CD14-positive monocyte (primary cell): ENCODE measurements around the gene TMEM63C. TPM values are rescaled to one million over a fixed set of nuclear protein-coding genes. Genes with fewer than 3 reads are reported as not detected.
A peak's percentile ranks its signal among the peaks of the same experiment; 100 is the strongest.

Experiments
- DNase-seq, 3 donors: peaks; one replicate each; pipeline ENCODE4 v3.0.0-alpha.2; 2011 to 2022
- H2AFZ ChIP-seq: 2 replicates; pipeline ENCODE4 v1.6.0; 2012; ENCODE audit warnings: mild to moderate bottlenecking, low read depth, low read length, inconsistent platforms; ENCODE audit not compliant: insufficient read depth, poor library complexity, severe bottlenecking
- H3K27ac ChIP-seq, 2 donors: 1 replicate in 1 of 2; 2 replicates in 1 of 2; pipeline ENCODE4 v1.5.1; 2012 to 2013; ENCODE audit warnings: low read length in 2 of 2, control low read depth in 1 of 2, inconsistent platforms in 1 of 2, low read depth in 1 of 2, mild to moderate bottlenecking in 1 of 2
- H3K27me3 ChIP-seq, 2 donors: one replicate each; pipeline versions ENCODE4 v1.6.0 to v1.6.1; 2011 to 2013; ENCODE audit warnings: low read length in 2 of 2; ENCODE audit not compliant: control insufficient read depth in 2 of 2, insufficient read depth in 2 of 2
- H3K36me3 ChIP-seq, 2 donors: replicated peaks in 1 of 2; 1 replicate in 1 of 2; 2 replicates in 1 of 2; pipeline versions ENCODE4 v1.5.1 to v1.6.1; 2012 to 2013; ENCODE audit warnings: low read length in 2 of 2, control low read depth in 1 of 2, inconsistent platforms in 1 of 2, mild to moderate bottlenecking in 1 of 2; ENCODE audit not compliant: insufficient read depth in 2 of 2, control insufficient read depth in 1 of 2
- H3K4me1 ChIP-seq, 2 donors: 1 replicate in 1 of 2; 2 replicates in 1 of 2; pipeline versions ENCODE4 v1.5.1 to v1.6.1; 2012 to 2013; ENCODE audit warnings: low read length in 2 of 2, control low read depth in 1 of 2, inconsistent platforms in 1 of 2, mild to moderate bottlenecking in 1 of 2, moderate library complexity in 1 of 2; ENCODE audit not compliant: insufficient read depth in 2 of 2, control insufficient read depth in 1 of 2
- H3K4me2 ChIP-seq: replicated peaks from 2 replicates; pipeline ENCODE3; 2012; ENCODE audit warnings: low read length, moderate library complexity, mild to moderate bottlenecking; ENCODE audit not compliant: poor library complexity, severe bottlenecking; ENCODE audit errors: extremely low read depth
- H3K4me3 ChIP-seq, 3 experiments: fragments of 200-600 bp in 1 of 3; sonication (generic) in 1 of 3; replicated peaks in 1 of 3; 1 replicate in 2 of 3; 2 replicates in 1 of 3; pipeline ENCODE4 v1.5.1; 2011 to 2013; ENCODE audit warnings: low read length in 3 of 3, mild to moderate bottlenecking in 3 of 3, control low read depth in 2 of 3, low read depth in 2 of 3, inconsistent platforms in 1 of 3, moderate library complexity in 1 of 3
- H3K79me2 ChIP-seq: 2 replicates; pipeline ENCODE4 v1.6.0; 2012; ENCODE audit warnings: mild to moderate bottlenecking, control low read depth, inconsistent platforms, low read length, moderate library complexity; ENCODE audit not compliant: insufficient read depth
- H3K9ac ChIP-seq: 2 replicates; pipeline ENCODE4 v1.6.0; 2017; ENCODE audit warnings: low read length, mild to moderate bottlenecking; ENCODE audit not compliant: insufficient read depth, poor library complexity, severe bottlenecking
- H3K9me3 ChIP-seq, 2 donors: replicated peaks in 1 of 2; 1 replicate in 1 of 2; 2 replicates in 1 of 2; pipeline versions ENCODE4 v1.5.1 to v1.6.1; 2012 to 2013; ENCODE audit warnings: low read length in 2 of 2, control low read depth in 1 of 2; ENCODE audit not compliant: control insufficient read depth in 1 of 2, insufficient read depth in 1 of 2
- H4K20me1 ChIP-seq: 2 replicates; pipeline ENCODE4 v1.6.0; 2012; ENCODE audit warnings: mild to moderate bottlenecking, low read length, control low read depth, moderate library complexity; ENCODE audit not compliant: insufficient read depth
- H3K27ac Mint-ChIP-seq, 7 donors: one replicate each; pipeline ENCODE4 v1.8.0; 2020; ENCODE audit warnings: mild to moderate bottlenecking in 7 of 7, mixed read lengths in 7 of 7, moderate library complexity in 6 of 7, inconsistent platforms in 2 of 7
- H3K27me3 Mint-ChIP-seq, 3 donors: one replicate each; pipeline ENCODE4 v1.8.0; 2021 to 2022; ENCODE audit warnings: low read depth in 3 of 3, mild to moderate bottlenecking in 3 of 3, mixed read lengths in 3 of 3, moderate library complexity in 3 of 3, inconsistent platforms in 1 of 3
- H3K36me3 Mint-ChIP-seq, 2 donors: one replicate each; pipeline ENCODE4 v1.8.0; 2020; ENCODE audit warnings: mixed read lengths in 2 of 2, inconsistent platforms in 1 of 2, mild to moderate bottlenecking in 1 of 2
- H3K4me1 Mint-ChIP-seq: one replicate; pipeline ENCODE4 v1.8.0; 2020; ENCODE audit warnings: mild to moderate bottlenecking, mixed read lengths
- H3K4me3 Mint-ChIP-seq, 2 donors: one replicate each; pipeline ENCODE4 v1.8.0; 2020; ENCODE audit warnings: mild to moderate bottlenecking in 2 of 2, mixed read lengths in 2 of 2, moderate library complexity in 1 of 2
- H3K9me3 Mint-ChIP-seq, 7 donors: one replicate each; pipeline ENCODE4 v1.8.0; 2020 to 2022; ENCODE audit warnings: mixed read lengths in 7 of 7, mild to moderate bottlenecking in 6 of 7, moderate library complexity in 6 of 7, inconsistent platforms in 2 of 7
- CTCF ChIP-seq: fragments of 200-600 bp; IDR thresholded peaks from one replicate; pipeline ENCODE4 v1.8.0; 2022; ENCODE audit warnings: antibody characterized with exemption, mild to moderate bottlenecking
- WGBS: methylation state at CpG from one replicate; pipeline ENCODE4 v1.1.5; 2013; ENCODE audit warnings: missing lambda C conversion rate; ENCODE audit not compliant: insufficient coverage; 5-methylcytosine and 5-hydroxymethylcytosine counted together
- intact Hi-C, 2 donors: fragments of 100-400 bp; cut with micrococcal nuclease; formaldehyde crosslinking; loops; one replicate each; pipeline versions ENCODE4 v1.15.0 to v1.15.1; 2023
- polyA plus RNA-seq, 3 donors: library from polyadenylated mRNA; depleted of rRNA in 1 of 3; unstranded in 2 of 3; stranded (reverse) in 1 of 3; fragments of 300-500 nt in 2 of 3; fragments of >200 nt in 1 of 3; fragmentation: Illumina TruSeq in 2 of 3; gene quantifications; 1 replicate in 2 of 3; 2 replicates in 1 of 3; pipeline ENCODE4 v1.2.3, GENCODE V29; 2012 to 2021

The TMEM63C gene
- polyA plus RNA-seq, 3 donors = 0.78 to 4.4 TPM; not detected in 1

- Histone ChIP-seq H3K27me3 (no peaks in the 10 kb centered on the region), H3K4me3 (no peak overlapping the region), H3K4me2 (no peak overlapping the region), H3K9ac (no peak overlapping the region), H3K27ac (no peak overlapping the region), H3K9me3 (no peaks in the 10 kb centered on the region), H3K36me3 (peaks cover 7 to 59% of the 10 kb centered on the region in 2 donors), H2AFZ (no peak overlapping the region), H3K79me2 (no peaks in the 10 kb centered on the region), H3K4me1 (no peaks in the 10 kb centered on the region), H4K20me1 (no peaks in the 10 kb centered on the region)
- peak overlapping the region in 1 of 7 donors; percentile 7 for H3K27ac Mint-ChIP-seq
- H3K9me3 Mint-ChIP-seq = no peaks in the 10 kb centered on the region
- H3K36me3 Mint-ChIP-seq = peaks cover 46 to 59% of the 10 kb centered on the region in 2 donors
- H3K4me3 Mint-ChIP-seq = no peak overlapping the region
- H3K4me1 Mint-ChIP-seq = no peaks in the 10 kb centered on the region
- intact Hi-C loops = no loop called here
- no peak for TF ChIP-seq CTCF
- DNase-seq = no peak
- WGBS = 98% methylated on average over 6 of the region's 6 CpGs
- H3K27me3 Mint-ChIP-seq = no peaks in the 10 kb centered on the region
Measured at GRCh38 chr14:77281852-77282410, 100.3 kb downstream of the TMEM63C start.

GRCh38 chr14:77284066-77284465, 102.5 kb downstream of the TMEM63C start:
- no peaks in the 10 kb centered on the region for H3K4me1 ChIP-seq
- no peak overlapping the region for H3K4me3 Mint-ChIP-seq
- H3K9me3 Mint-ChIP-seq = no peaks in the 10 kb centered on the region
- H3K4me3 ChIP-seq = no peak overlapping the region
- no peak for TF ChIP-seq CTCF
- peaks cover 46 to 50% of the 10 kb centered on the region in 2 donors for H3K36me3 Mint-ChIP-seq
- H3K9me3 ChIP-seq = no peaks in the 10 kb centered on the region
- H3K27ac ChIP-seq = no peak overlapping the region
- no peaks in the 10 kb centered on the region for H3K27me3 Mint-ChIP-seq
- 93% methylated on average over 4 of the region's 4 CpGs for WGBS
- H3K79me2 ChIP-seq = no peaks in the 10 kb centered on the region
- peak overlapping the region in 1 of 7 donors; percentile 6 for H3K27ac Mint-ChIP-seq
- H2AFZ ChIP-seq = no peak overlapping the region
- H3K4me1 Mint-ChIP-seq = no peaks in the 10 kb centered on the region
- peaks cover 7 to 62% of the 10 kb centered on the region in 2 donors for H3K36me3 ChIP-seq
- no peak overlapping the region for H3K4me2 ChIP-seq
- intact Hi-C loops = no loop called here
- no peak overlapping the region for H3K9ac ChIP-seq
- no peak for DNase-seq
- no peaks in the 10 kb centered on the region for H3K27me3 ChIP-seq
- no peaks in the 10 kb centered on the region for H4K20me1 ChIP-seq
